Activated CD4-positive, alpha-beta T cell treated with anti-CD3 and anti-CD28 coated beads, Interleukin-2, Interleukin-6, amounts not matched to agents 100 ng/mL and 50 ng/mL, durations not matched to agents 16 hours and 8 hours (primary cell): ENCODE data around the gene SMIM10L1.

Experiments used
- DNase-seq: peaks from one replicate; pipeline ENCODE4 v3.0.0-alpha.2; 2020

Gene SMIM10L1

DNA sequence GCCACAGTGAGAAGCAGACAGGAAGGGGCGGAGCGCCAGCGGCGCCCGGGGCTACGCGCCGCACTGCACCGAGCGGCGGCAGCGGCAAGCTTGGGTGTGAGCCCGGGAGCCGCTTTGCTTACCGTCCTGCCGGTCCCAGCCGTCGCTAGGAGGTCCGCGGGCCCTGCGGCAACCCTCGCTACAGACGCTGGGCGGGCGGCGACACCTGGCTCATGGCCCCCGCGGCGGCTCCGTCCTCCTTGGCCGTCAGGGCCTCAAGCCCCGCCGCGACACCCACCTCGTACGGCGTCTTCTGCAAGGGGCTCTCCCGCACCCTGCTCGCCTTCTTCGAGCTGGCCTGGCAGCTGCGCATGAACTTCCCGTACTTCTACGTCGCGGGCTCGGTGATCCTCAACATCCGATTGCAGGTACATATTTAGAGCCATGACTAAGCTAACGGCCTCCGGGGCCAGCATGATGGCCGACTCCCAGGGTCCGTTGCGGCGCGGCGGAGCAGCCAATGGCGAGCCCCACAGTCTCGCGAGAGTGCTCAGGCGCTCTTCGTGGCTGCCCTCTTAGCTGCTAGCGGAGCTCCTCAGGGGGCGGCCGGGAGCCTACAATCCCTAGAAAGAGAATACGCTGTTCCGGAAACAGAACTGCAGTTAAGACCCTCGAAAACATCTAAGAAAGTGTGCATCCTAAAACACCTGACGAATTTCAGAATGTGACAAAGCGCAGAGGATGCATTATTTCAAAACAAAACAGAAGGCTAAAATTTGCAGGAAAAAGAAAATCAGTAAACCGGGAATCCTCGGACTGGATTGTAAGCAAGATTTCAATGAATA lies at the start of gene SMIM10L1:
Gene SMIM10L1 (plus strand): TSS at position 50 of the 824 bp plus-strand sequence. CDS start 163 bp downstream, at position 213.
- DNase-seq, result peak; percentile 93

DNA sequence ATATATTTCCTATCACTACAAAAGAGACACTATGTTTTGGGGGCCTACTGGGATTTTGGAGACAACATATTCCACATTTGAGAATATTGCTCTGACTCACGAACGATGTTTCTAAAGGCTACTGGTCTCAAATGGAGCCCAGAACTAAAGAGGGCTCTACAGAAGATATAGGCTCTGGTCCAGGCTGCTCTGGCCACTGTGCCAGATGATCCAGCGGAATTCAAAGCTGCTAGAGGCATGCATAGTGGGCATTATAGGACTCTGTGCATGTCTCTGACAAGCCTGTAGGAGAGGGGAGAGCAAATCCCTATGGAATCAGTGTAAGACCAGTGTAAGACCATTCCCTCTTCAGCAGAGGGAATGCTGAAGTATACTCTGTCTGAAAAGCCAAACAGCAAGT lies 40.6 kb upstream of the SMIM10L1 start:
- DNase-seq, result no peak

DNA sequence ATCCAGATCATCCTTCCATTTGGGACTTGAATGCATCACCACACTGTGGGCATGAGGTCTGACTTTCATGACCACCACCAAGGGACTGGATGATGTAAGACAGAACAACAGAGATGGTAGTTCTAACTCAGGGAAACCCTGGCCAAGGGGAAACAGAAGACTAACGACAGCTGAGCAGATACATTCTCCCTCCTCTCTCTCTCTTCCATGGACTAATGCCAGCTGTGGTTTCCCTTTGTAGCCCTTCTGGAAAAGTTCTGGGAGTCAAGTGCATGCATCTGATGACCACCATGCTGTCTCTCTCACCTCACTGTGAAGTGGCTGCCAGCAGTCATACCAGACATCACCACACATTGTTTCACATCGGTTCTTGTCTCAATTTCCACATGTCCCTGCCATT lies 40.0 kb upstream of the SMIM10L1 start:
- no peak for DNase-seq

DNA sequence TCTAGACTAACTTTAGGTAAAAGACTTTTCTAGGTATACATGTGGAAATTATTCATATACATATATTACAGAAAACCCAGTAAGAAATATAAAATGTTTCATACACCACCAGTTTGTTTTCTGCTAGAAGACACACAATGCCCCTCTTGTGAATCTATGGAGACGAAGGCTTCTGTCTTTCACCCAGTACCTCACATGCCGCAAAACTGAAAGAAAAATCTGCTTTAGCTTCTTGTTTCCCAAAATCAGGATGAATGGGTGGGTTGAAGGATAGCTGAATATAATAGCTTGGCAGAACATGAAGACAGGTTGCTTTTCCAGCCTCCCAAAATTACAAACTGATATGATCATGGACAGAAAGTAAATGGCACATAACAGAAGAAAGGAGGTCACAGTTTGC lies 37.8 kb upstream of the SMIM10L1 start:
- no peak for DNase-seq

DNA sequence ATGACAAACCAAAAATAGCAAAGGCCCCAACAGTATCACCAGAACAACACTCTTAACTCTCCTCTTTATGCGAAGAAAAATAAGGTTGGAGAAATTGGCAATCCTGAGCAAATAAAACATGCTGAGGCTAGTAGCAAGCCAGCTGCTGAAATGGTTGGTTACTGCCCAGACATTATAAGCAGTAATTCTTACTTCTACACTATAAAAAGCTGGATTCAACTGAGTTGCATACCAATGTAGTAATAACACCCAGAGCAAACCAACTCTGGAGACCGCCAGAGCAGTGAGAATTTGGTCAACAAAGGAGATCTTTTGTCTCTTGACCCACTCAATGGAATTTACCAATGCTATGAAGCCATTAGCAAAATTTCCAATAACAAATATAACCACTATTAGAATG lies 37.2 kb upstream of the SMIM10L1 start:
- no peak for DNase-seq

DNA sequence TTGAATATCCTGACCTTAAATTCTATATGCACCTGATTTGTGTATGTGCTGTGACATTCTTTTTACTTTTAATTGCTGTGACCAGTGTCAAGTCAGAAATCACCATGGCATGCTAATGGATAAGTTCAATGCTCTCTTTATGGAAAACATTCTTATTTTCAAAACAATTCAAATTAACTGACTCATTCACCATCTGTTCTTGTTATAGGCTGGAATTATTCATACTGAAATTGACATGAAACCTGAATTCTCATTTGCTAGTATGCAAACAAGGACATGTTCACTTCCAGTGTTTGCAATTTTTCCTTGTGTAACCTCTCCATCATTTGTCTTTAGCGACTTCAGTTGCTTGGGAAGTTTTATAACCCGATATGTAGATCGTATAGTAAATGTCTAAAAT lies 36.7 kb upstream of the SMIM10L1 start, which contains the start of gene TAS2R30:
Gene TAS2R30 (minus strand): TSS at position 340 of the 400 bp plus-strand sequence. CDS start 400 bp downstream, outside the sequence.
- DNase-seq, result no peak

DNA sequence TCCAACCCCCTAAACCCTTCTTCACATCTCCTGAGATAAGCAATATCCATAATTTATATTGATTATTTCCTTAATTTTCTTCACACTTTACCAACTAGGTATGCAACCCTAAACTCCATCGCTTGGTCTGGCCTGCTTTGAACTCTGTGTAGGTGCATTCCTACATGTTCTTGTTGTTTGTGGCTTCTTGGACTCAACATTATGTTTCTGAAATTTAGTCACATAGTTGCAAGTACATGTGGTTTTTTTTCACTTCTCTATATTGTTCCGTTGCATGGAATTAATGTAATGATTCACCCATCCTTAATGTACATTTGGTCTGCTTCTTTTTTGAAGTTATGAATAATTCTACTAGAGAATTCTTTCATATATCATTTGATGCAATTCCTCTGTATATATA lies 34.9 kb upstream of the SMIM10L1 start:
- peak; percentile 21 for DNase-seq

DNA sequence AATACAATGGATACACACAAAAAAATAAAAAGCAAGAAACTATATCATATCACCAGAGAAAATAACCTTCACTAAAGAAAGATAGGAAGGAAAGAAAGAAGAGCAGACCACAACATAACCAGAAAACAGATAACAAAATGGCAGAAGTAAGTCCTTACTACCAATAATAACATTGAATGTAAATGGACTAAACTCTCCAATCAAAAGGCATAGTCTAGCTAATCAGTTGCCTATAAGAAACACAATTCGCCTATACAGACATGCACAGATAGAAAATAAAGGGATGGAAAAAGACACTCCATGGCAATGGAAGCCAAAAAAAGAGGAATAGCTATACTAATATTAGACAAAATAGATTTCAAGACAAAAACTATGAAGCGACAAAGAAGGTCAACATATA lies 27.6 kb upstream of the SMIM10L1 start:
- no peak for DNase-seq

DNA sequence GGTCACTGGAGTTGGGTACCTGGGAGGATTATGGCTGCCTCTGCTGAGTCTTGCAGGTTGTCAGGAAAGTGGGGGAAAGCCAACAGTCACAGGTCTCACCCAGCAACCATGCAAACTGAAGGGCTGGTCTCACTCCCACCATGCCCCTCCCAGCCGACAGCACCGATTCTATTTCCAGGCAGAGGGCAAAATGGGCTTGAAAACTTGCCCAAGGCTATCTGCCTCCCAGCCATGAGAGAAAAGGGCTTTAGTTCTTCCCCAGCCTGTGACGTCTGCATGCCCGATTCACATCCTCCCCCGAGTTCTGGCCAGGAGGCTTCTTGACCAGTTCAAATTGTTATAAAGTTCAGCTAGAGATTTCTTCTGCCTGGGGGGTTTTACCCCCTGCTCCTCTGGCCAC lies 26.7 kb upstream of the SMIM10L1 start:
- DNase-seq, result no peak

DNA sequence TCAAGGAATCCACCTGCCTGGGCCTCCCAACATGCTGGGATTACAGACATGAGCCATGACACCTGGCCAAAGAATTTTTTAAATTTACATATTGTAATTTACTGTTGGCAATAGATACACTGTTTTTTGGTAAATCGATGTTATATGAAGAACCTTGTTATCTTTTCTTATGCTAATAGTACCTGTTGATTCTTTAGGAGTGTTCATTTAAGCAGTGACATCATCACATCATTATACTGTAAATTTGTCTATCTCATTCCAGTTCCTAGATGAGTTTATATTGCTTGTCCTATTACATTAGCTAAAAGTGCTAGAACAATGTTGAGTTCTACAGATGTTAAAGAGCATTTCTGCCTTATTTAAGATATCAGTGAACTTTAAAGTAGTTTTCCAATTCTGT lies 23.6 kb upstream of the SMIM10L1 start:
- DNase-seq, result no peak

DNA sequence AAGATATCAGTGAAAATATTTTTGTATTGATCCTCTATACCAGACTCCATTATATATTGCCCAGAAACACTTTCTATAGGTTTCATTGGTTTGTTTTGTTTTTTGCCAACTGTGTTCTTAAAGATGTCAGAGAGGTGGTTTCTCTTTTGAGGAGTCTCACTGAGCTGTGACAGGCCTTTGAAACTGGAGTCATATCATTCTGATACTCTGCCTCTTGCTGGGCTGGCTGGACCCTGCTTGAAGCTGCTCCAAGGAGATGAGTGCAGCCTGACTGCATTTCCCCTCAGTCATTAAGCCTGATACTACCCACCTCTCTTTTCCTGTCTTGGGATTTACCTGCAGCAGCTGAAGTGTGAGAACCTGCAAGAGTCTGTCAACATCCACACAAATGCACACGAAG lies 20.2 kb upstream of the SMIM10L1 start:
- DNase-seq, result no peak

DNA sequence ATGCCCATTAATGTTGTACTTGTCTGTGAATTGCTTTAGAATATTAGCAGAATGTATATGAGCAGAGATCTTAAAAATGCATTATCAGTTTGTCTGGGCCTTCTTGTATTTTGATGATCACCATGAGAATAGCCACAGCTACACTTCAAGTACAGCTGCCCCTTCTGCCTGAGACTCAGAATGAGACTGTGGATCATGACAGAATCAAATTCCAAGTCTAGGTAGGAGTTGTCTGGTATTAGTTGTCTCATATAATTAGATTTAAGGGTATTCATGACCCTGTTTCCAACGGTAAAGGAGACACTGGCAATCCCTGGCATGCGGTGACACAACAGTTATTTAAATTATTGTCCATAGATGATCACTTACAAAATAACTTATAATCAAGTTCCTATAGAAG lies 18.3 kb upstream of the SMIM10L1 start:
- no peak for DNase-seq

DNA sequence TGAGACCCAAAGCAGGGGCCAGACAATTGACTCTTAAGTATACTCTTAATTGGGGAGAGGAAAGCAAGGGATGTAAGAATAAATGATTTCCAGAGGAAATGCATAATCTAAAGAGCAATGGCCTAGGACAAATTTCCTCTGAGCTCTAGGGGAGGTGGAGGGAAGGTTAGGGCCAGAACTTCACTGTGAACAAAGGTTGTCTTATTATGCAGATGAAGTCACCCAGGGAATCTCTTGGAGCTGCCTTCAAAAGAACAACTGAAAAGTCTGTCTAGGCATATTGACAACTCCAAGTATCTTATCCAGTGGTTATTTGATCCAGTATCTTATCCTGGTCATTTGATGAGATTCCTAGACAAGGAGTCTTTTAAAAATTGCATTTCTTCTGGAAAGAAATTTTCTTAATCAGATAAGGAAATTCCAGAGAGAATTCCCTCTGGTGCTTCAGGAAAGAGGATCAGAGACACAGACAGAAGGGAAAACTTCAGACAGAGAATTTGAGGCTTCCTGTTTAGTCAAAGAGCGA lies 16.5 kb upstream of the SMIM10L1 start:
- no peak for DNase-seq

DNA sequence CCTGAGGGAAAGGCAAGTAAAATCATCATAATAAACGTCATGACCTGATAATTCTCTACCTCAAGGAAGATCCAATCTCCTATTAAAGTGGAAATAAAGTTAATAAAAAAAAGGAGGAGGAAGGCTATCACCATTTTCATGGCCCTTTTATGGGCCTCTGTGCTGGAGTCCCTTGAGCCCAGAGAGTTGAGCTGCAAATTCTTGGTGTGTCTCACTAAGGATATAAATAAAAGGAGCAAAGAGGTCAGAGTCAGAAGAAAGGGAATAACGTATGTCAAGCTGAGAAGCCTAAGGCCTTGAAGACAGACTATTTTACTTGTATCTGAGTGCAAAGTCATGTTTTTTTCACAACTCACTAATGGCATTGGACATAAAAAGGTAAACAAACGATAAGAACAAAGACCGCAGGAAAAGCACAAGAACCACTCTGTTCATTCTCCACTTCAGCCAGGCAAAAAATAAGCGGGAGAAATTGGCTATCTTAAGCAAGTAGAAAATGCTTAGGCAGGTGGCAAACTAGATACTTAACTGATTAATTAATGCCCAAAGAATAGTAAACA lies 12.0 kb upstream of the SMIM10L1 start:
- DNase-seq, result no peak

DNA sequence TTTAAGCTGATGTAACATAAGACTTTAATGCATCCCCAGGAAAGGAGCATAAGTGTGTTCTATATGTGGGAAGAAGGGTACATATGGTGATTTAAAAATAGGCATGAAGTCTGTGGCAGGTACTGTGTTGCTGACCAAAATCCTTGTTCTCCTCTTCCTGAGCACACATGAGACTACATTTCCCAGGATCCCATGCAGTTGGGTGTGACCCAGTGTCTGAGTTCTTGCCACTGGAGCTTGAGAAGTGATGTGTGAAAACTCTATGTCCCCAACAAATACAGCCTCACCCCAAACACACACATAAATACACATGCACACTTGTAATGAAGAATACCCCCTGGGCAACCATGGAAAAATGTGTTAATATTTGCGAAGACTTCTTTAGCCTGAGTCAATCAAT lies 8.5 kb upstream of the SMIM10L1 start:
- DNase-seq, result no peak

DNA sequence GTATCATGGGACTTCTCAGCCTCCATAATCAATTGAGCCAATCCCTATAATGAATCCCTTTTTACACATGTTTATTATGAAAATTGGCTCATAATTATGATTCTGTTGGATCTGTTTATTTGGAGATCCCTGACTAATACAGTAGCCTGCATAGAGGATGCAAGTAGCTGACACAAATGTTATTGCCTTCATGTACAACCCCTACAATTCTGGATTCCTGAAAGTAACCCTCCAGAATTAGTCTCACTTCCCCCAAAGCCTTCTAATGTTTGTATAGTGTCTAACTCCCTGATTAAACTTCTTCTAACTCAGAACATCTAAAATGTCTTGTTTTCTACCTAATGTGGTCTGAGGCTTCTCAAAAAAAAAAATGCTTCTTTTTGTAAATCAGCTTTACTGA lies 6.6 kb upstream of the SMIM10L1 start:
- DNase-seq, result no peak

DNA sequence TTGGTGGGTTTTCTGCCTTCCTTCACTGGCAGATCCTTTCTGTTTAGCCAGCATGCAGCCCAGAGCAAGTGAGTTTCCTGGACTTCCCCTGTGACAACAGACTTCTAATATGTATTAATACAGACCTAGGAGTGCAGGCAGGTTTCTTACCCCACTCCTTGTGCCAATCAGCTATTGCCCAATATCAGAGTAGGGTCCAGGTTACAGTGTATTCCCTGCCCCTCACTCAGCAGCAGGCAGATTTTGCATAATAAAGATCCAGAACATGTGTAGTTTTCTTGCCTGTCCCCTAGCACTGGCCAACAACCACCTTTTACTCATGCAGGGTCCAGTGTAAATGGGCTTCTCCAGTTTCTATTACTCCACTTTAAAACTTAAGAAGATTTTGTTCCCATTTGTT lies 4.7 kb upstream of the SMIM10L1 start:
- no peak for DNase-seq

DNA sequence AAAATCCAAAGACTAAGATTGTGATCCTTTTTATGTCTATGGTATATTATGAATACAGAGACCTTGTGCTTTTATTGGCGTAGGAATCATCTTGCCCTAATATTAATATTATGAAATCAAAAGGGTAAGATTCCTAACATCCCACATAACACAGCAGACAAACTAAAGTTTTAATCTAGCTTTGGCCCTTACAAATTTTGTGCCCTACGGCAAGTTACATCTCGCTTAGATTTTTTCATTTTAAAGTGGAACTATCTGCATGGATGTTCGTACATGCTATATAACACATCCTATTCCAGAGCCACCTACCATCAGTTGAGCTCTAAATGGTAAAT lies 217 bp upstream of the SMIM10L1 start:
- DNase-seq, result no peak

DNA sequence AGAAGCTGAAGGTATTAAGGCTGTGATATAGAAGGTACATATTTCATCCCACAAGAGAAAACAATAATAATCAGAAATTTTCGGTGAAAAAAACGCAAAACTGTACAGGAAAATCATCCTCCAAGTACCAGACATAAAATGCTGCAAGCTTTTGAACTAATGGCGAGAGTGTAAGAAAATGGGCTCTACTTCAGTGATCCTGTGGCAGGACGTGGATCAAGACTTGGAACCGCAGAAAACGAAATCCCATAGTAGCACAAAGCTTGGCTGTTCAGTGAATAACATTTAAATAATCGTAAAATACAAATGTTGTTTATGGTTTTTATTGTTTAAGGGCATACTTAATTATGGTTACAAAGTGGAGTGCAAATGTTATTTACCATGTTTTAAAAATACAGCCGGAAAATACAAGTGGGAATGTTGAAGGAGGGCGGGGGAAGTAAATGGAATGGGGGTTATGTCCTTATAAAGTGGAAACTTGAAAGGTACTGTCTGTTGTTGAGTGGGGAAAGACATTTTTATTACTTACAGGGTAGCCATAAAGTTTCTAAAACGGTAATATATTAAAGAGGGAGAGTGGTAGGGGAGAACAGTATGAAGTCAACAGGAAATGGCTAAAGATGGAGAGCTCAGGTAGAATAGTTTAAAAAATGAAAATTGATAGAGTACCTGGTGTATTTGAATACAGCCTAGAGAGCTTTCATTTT lies 1.1 kb downstream of the SMIM10L1 start:
- DNase-seq, result no peak

DNA sequence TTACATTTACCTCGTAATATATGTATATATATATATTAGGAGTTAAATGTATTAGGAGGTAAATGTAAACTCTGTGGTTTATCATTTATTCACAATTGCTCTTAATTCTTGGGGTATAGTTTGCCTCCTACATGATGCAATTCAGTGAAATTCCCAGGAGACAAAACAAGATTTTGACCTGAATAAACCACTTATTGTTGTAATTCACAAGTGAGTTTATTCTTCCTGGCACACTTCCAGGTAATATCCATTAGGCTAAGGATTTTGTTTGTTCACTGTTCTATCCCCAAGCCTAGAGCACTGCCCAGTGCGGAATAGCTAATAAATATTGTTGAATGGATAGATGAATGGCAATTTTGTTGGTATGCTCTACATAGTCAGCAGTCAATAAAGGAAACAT lies 3.0 kb downstream of the SMIM10L1 start:
- no peak for DNase-seq

DNA sequence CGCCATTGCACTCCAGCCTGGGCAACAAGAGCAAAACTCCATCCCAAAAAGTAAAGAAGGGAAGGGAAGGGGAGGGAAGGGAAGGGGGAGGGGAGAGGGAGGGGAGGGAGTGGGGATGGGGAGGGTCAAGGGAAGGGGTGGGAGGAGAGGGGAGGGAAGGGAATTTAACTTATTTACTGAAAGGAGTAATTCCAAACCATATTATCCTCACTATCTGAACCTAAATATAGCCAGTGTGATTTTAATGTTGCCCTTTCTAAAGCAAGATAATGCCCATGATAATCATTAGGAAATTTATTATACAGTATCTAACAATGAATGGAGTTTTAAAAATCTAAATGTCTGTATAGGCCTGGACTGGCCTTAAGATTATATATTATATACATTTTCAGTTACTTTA lies 7.3 kb downstream of the SMIM10L1 start:
- no peak for DNase-seq

DNA sequence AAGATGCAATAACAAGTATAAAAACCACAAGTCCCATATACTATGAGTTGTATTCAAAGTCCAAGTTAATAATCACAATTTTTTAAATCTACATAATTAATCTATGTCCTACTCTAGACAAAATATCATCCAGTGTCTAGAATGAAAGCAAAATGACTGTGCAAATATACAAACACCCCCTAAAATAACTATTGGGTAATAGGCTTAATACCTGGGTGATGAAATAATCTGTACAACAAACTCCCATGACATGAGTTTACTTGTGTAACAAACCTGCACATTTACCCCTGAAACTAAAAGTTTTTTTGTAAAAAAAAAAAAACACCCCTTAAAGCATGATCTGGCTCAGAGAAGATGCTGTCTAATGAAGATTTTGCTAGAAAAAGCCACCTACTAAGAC lies 11.5 kb downstream of the SMIM10L1 start:
- no peak for DNase-seq

DNA sequence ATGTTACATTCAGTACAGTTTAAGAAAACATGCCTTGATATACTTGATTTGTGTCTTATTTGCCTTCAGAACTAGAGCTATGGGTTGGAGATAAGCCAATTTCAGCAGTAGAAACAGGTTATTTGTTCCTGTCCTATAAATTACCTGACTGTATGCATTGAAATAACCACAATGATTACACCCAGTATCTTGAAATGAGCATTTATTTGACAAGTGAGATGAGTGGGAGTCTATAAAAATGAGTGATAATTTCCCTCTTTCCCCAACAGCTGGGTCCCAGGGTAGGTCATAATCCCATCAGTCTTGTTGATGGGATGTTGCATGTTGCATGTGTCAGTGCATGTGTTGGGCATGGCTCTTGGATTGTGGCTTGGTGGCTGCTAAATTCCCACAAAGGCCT lies 12.0 kb downstream of the SMIM10L1 start:
- no peak for DNase-seq

DNA sequence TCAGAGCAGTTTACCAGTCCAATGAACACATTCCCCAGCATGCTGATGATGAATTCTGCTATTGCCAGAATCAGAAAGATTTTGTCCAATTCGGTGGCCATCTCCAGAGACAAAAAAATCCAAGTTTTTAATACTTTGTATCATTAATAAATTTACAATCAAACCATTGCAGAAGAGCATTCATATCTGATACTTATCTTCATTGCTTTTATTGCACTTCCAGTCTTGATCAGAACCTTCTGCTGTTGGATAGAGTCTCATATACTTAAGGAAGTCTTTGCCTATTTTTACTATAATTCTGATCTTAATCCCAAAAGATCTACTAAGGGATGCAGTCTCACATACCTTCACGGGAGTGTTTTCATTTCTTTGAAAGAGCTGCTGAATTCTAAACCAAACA lies 15.8 kb downstream of the SMIM10L1 start, which contains the start of gene TAS2R42:
Gene TAS2R42 (minus strand): TSS at position 101 of the 400 bp plus-strand sequence. CDS start 0 bp downstream, at position 101.
- no peak for DNase-seq
